Type B pancreatic cell (in vitro differentiated cells): ENCODE results near the gene PTDSS2. TPM values are rescaled to one million over a fixed set of nuclear protein-coding genes. Genes with fewer than 3 reads are reported as not detected.
"Not testable (repeated sequence)": the region's sequence is repeated elsewhere in the genome, so short reads cannot be mapped to it uniquely, and the experiment has no call there.

ENCODE experiments used
- DNase-seq: peaks from one replicate; pipeline ENCODE4 v3.0.0; 2021; ENCODE audit warnings: mixed read lengths; ENCODE audit not compliant: unreplicated experiment; ENCODE audit errors: extremely low spot score
- H3K27ac Mint-ChIP-seq: 2 replicates; pipeline ENCODE4 v1.8.0; 2021; ENCODE audit warnings: mild to moderate bottlenecking, mixed read lengths
- H3K27me3 Mint-ChIP-seq: 2 replicates; pipeline ENCODE4 v1.8.0; 2021; ENCODE audit warnings: mixed read lengths
- H3K36me3 Mint-ChIP-seq: 2 replicates; pipeline ENCODE4 v1.8.0; 2021; ENCODE audit warnings: mixed read lengths
- H3K4me1 Mint-ChIP-seq: one replicate; pipeline ENCODE4 v1.8.0; 2021; ENCODE audit warnings: mixed read lengths; ENCODE audit not compliant: unreplicated experiment
- H3K4me3 Mint-ChIP-seq: 2 replicates; pipeline ENCODE4 v1.8.0; 2021; ENCODE audit warnings: mild to moderate bottlenecking, mixed read lengths
- H3K9me3 Mint-ChIP-seq: 2 replicates; pipeline ENCODE4 v1.8.0; 2021; ENCODE audit warnings: mixed read lengths
- CTCF ChIP-seq: fragments of 200-600 bp; sonication (generic); conservative IDR thresholded peaks from 2 replicates; pipeline ENCODE4 v1.5.0; 2021; ENCODE audit warnings: antibody characterized with exemption, mild to moderate bottlenecking
- total RNA-seq: library from RNA; stranded (reverse); gene quantifications from 2 replicates; pipeline ENCODE4 v1.2.1, GENCODE V29; 2021; ENCODE audit warnings: low replicate concordance

Gene PTDSS2
- total RNA-seq, 1 donor from 2014 or later, result 46.9 TPM

GRCh38 chr11:434496-434895 lies 15.6 kb upstream of the PTDSS2 start:
- H3K9me3 Mint-ChIP-seq, result no peaks in the 10 kb centered on the region
- no peak overlapping the region for H3K4me3 Mint-ChIP-seq
- no peak for DNase-seq
- H3K36me3 Mint-ChIP-seq, result peaks cover 3% of the 10 kb centered on the region
- H3K4me1 Mint-ChIP-seq, result no peaks in the 10 kb centered on the region
- no peaks in the 10 kb centered on the region for H3K27me3 Mint-ChIP-seq
- H3K27ac Mint-ChIP-seq, result no peak overlapping the region
- no peak for TF ChIP-seq CTCF

GRCh38 chr11:434999-435740 lies 14.9 kb upstream of the PTDSS2 start:
- not testable (repeated sequence) for H3K27ac Mint-ChIP-seq, H3K9me3 Mint-ChIP-seq, H3K4me3 Mint-ChIP-seq, H3K36me3 Mint-ChIP-seq, H3K27me3 Mint-ChIP-seq, H3K4me1 Mint-ChIP-seq, DNase-seq

GRCh38 chr11:437228-437870 lies 12.7 kb upstream of the PTDSS2 start:
- TF ChIP-seq CTCF, result no peak
- Mint-ChIP-seq H3K4me1 (no peaks in the 10 kb centered on the region), H3K9me3 (no peaks in the 10 kb centered on the region), H3K27ac (no peak overlapping the region), H3K36me3 (peaks cover 3% of the 10 kb centered on the region), H3K27me3 (no peaks in the 10 kb centered on the region), H3K4me3 (no peak overlapping the region)
- no peak for DNase-seq

- TF ChIP-seq CTCF, result no peak
- no peaks in the 10 kb centered on the region for H3K9me3 Mint-ChIP-seq
- no peaks in the 10 kb centered on the region for H3K4me1 Mint-ChIP-seq
- peaks cover 3% of the 10 kb centered on the region for H3K36me3 Mint-ChIP-seq
- no peak for DNase-seq
- no peak overlapping the region for H3K4me3 Mint-ChIP-seq
- H3K27ac Mint-ChIP-seq, result no peak overlapping the region
- H3K27me3 Mint-ChIP-seq, result no peaks in the 10 kb centered on the region
Observed at GRCh38 chr11:438101-438844, 11.8 kb upstream of the PTDSS2 start.

- DNase-seq, result no peak
- Mint-ChIP-seq H3K27me3 (no peaks in the 10 kb centered on the region), H3K4me1 (peaks cover 10% of the 10 kb centered on the region), H3K4me3 (peak overlapping the region; percentile 45), H3K9me3 (no peaks in the 10 kb centered on the region), H3K27ac (no peak overlapping the region), H3K36me3 (peaks cover 3% of the 10 kb centered on the region)
- TF ChIP-seq CTCF, result no peak
Observed at GRCh38 chr11:439315-440064, 10.6 kb upstream of the PTDSS2 start.
